PC-3 (cell line): Measurements from ENCODE around the gene CDKN3.

Experiments used
- CTCF ChIP-seq: fragments of 300-600 bp; sonication (generic); conservative IDR thresholded peaks from 2 replicates; pipeline ENCODE4 v1.5.1; 2017; ENCODE audit warnings: antibody characterized with exemption, low read depth, mild to moderate bottlenecking, low read length
- EZH2 ChIP-seq: fragments of 300-600 bp; sonication (generic); IDR thresholded peaks from one replicate; pipeline ENCODE4 v1.6.1; 2017; ENCODE audit warnings: antibody characterized with exemption, mild to moderate bottlenecking, low read length; ENCODE audit not compliant: unreplicated experiment

- TF ChIP-seq CTCF = no peak
- no peak for TF ChIP-seq EZH2
Observed at GRCh38 chr14:54444681-54445080, 47.9 kb downstream of the CDKN3 start.
